Activated naive CD4-positive, alpha-beta T cell treated with anti-CD3 and anti-CD28 coated beads for 36 hours (primary cell): Measurements from ENCODE around the gene P4HB. TPM values are rescaled to one million over a fixed set of nuclear protein-coding genes. Genes with fewer than 3 reads are reported as not detected.

Source experiments
- CTCF ChIA-PET: fragments of 350-600 bp; sonication (Branson Sonifier 250); formaldehyde crosslinking; loops from one replicate; lab custom pipeline; 2021; ENCODE audit warnings: antibody characterized with exemption; lab: Charles Lee
- DNase-seq: peaks from one replicate; pipeline ENCODE4 v3.0.0-alpha.2; 2020
- H3K27ac Mint-ChIP-seq: one replicate; pipeline ENCODE4 v1.8.0; 2021; ENCODE audit warnings: mild to moderate bottlenecking, mixed read lengths
- H3K27me3 Mint-ChIP-seq: one replicate; pipeline ENCODE4 v1.8.0; 2021; ENCODE audit warnings: low read depth, mixed read lengths
- H3K36me3 Mint-ChIP-seq: one replicate; pipeline ENCODE4 v1.8.0; 2021; ENCODE audit warnings: low read depth, mixed read lengths
- H3K4me1 Mint-ChIP-seq: one replicate; pipeline ENCODE4 v1.8.0; 2021; ENCODE audit warnings: low read depth, mixed read lengths
- H3K4me3 Mint-ChIP-seq: one replicate; pipeline ENCODE4 v1.8.0; 2021; ENCODE audit warnings: mild to moderate bottlenecking, moderate library complexity, mixed read lengths
- H3K9me3 Mint-ChIP-seq: one replicate; pipeline ENCODE4 v1.8.0; 2021; ENCODE audit warnings: mixed read lengths
- intact Hi-C: fragments of 100-400 bp; cut with micrococcal nuclease; formaldehyde crosslinking; loops from one replicate; pipeline ENCODE4 v1.15.1; 2023
- total RNA-seq, 2 experiments: library from RNA; stranded (reverse); gene quantifications; one replicate each; pipeline ENCODE4 v1.2.3, GENCODE V29; 2021

Gene P4HB
- total RNA-seq, 2 experiments from 2014 or later = 273 to 276 TPM

DNA sequence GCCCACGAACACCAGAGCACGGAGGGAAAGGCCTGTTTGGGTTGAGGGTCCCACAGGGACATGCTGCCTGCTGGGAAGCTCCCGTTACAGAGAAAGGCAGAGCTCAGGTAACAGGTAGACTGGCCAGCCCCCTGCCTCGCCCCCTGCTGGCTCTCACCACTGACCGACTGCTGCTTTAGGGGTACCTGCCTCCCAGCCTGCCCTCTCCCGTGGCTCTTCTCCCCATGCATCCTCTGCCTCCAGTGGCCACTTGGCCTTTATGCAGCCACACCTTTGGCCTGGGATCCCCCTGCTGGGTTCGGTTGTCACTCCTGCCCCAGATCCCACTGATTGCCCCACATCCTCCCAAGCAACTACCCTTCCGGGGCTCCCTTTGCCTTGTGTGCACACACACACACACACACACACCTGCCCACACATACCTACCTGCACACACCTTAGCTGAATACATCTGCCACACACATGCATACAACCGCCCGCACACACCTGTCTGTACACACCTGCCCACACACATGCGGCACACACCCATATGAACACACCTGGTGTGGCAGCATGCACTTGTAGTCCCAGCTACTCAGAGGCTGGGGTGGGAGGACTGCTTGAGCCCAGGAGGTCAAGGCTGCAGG lies 34.4 kb downstream of the P4HB start:
- Mint-ChIP-seq H3K4me1 (peaks cover 5% of the 10 kb centered on the region), H3K27me3 (no peaks in the 10 kb centered on the region), H3K27ac (no peak overlapping the region), H3K4me3 (no peak overlapping the region), H3K9me3 (no peaks in the 10 kb centered on the region), H3K36me3 (peaks cover 4% of the 10 kb centered on the region)
- no peak for DNase-seq
- intact Hi-C loops = no loop called here
- CTCF ChIA-PET = no interaction called here

DNA sequence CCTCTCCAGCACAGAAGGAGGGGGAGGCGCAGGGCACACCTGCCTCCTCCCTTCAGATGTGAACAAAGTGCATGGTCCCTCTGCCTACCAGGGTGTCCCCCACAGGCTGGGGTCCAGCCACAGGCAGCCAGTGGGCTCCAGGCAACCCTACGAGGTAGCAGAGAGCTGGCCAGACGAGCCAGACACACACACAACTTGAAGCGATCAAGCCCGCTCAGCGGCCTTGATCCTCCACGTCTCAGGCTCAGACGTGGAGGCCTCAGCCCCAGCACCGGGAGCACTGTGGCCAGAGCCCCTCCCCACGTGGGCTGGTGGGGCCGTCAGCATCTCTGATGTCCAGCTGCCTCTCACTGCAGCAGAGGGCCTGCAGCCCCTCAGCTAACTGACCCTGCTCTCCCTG lies 35.7 kb downstream of the P4HB start:
- intact Hi-C loops = no loop called here
- H3K27me3 Mint-ChIP-seq = no peaks in the 10 kb centered on the region
- no peak for DNase-seq
- H3K9me3 Mint-ChIP-seq = no peaks in the 10 kb centered on the region
- H3K4me1 Mint-ChIP-seq = peaks cover 5% of the 10 kb centered on the region
- H3K4me3 Mint-ChIP-seq = no peak overlapping the region
- CTCF ChIA-PET = no interaction called here
- H3K27ac Mint-ChIP-seq = no peak overlapping the region
- H3K36me3 Mint-ChIP-seq = peaks cover 4% of the 10 kb centered on the region

DNA sequence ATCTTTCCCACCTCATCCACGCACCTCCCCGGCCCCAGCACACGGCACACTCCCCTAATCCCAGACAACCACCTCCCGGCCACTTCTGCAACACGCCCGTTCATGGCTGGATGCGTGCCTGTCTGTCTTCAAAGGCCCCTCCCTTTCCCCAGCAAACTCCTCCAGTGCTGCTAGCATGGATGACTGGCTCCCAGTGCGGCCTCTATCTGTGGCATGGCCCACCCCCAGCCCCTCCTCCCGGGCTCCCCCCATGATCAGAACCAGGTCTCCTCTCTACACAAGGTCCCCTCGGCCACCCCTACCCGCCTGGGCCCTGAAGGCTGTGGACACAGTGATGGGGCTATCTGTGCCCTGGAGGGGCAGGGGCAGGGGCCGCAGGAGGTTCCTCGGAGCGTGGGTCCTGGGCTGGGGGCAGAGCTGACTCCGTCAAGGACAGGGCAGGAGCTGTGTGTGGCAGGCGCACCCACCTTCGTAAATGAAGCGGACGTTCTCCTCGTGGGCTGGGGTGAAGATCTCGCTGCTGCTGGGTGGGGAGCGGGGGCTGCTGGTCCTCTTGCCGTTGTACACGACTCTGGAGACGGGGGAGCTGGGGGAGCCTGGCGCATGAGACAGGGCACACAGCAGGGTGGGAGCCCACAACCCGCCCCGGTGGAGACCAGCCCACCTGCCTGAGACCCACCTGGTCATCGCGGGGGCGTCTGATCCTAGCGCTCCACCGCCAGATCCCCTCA lies 36.4 kb downstream of the P4HB start:
- no peaks in the 10 kb centered on the region for H3K27me3 Mint-ChIP-seq
- no peak overlapping the region for H3K4me3 Mint-ChIP-seq
- no peaks in the 10 kb centered on the region for H3K9me3 Mint-ChIP-seq
- intact Hi-C loops = no loop called here
- CTCF ChIA-PET = no interaction called here
- no peak overlapping the region for H3K27ac Mint-ChIP-seq
- peaks cover 4% of the 10 kb centered on the region for H3K36me3 Mint-ChIP-seq
- DNase-seq = no peak
- peaks cover 5% of the 10 kb centered on the region for H3K4me1 Mint-ChIP-seq

DNA sequence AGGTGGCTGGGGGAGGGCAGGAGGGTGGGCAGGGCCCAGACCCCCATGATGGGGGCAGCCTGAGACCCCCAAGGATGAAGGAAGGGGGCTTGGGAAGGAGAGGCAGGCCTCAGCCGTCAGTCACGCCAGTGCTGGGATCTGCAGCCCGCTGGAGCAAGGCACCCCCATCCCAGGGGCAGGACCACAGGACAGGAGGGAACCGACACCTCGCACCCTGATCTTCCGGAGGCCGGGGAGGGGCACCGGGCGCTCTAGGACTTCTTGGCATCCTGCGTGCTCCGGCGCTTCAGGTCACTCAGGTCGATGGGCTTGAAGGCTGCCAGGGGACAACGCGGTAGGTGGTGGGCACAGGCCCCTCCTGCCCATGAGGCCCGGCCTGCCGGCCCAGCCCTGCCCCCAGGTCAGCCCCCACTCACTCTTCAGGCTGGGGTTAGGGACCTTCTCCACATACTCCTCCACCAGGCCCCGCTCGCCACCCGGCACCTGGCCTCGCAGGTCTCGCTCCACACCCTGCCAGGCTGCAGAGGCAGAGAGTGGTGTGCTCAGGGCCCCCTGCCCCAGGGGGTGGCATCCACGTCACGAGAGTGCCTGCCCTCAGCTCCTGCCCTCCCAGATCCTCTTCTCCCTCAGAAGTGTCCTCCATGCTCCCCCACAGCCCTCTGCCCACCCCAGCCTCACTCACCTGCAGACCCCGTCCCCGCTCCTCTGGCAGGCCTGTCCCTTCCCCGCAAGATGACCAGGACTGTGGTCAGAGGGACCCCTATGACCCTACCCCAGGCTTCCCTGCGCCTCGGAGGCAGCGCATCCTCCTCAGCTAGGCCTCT lies 37.1 kb downstream of the P4HB start:
- peaks cover 4% of the 10 kb centered on the region for H3K36me3 Mint-ChIP-seq

DNA sequence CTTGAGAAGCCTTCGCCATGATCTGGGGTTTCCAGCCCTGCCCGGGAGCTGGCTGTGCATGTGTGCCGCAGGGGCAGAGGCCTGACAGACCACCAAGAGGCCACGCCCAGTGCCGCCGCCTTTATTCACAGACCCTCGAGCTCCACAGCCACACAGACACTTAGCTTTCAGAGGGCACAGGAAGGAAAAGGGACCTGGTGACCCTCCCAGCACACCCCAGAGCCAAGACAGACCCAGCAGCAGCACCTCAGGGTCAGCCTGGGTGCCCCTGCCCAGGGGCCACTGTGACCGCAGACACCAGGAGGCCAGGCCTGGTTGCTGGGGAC lies 38.1 kb downstream of the P4HB start:
- Mint-ChIP-seq H3K4me3 (no peak overlapping the region), H3K27me3 (peaks cover 5% of the 10 kb centered on the region), H3K27ac (no peak overlapping the region), H3K36me3 (peaks cover 4% of the 10 kb centered on the region), H3K4me1 (peaks cover 3% of the 10 kb centered on the region), H3K9me3 (no peaks in the 10 kb centered on the region)
- intact Hi-C loops = no loop called here
- CTCF ChIA-PET = interaction anchor here (1.5 kb wide), 1 partner anchor 10 kb away, joined by 3 read pairs; no protein-coding TSS in a partner anchor
- DNase-seq = no peak

More for the DNA sequence above, 37.1 kb downstream of the P4HB start:
- DNase-seq = no peak
- no peak overlapping the region for H3K4me3 Mint-ChIP-seq
- no peaks in the 10 kb centered on the region for H3K9me3 Mint-ChIP-seq
- CTCF ChIA-PET = interaction anchor here (1.5 kb wide), 1 partner anchor 9 kb away, joined by 3 read pairs; no protein-coding TSS in a partner anchor
- intact Hi-C loops = no loop called here
- peaks cover 3% of the 10 kb centered on the region for H3K4me1 Mint-ChIP-seq
- H3K27me3 Mint-ChIP-seq = peaks cover 2% of the 10 kb centered on the region
- no peak overlapping the region for H3K27ac Mint-ChIP-seq

DNA sequence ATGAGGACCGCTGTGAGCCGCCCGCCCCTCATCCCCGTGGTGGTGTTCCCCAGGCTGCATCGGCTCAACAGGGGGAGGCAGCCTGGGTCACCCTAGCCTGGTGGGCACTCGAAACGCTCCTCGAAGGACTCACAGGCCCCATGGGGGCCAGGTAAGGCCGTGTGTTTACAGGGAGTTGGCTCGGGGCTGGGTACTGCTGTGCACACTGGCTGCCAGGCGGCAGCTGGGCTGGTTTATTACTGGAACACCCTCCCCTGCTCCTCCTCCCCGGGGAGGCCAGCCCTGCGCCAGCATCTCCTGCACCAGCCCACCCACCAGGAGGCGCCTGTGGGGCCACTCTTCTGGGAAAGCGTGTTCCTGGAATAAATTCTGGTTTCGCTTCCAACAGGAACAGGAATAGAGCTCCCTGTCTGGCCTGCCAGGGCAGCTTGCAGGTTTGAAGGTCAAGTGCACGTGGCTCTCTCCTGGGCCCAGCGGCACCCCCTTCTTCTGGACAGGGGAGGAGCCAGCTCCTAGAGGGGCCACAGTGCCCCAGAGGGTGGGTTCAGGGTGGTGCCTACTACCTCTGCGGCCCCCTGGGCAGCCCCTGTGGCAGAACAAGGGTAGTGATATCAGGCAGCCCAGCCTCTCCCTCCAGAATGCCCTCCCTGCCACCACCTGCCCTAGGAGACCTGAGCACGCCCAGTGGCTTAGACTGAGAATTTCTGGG lies 38.6 kb downstream of the P4HB start:
- Mint-ChIP-seq H3K27ac (no peak overlapping the region), H3K4me3 (no peak overlapping the region), H3K36me3 (peaks cover 4% of the 10 kb centered on the region), H3K4me1 (peaks cover 3% of the 10 kb centered on the region), H3K27me3 (peaks cover 5% of the 10 kb centered on the region), H3K9me3 (no peaks in the 10 kb centered on the region)
- intact Hi-C loops = no loop called here
- no peak for DNase-seq
- CTCF ChIA-PET = interaction anchor here (1.5 kb wide), 1 partner anchor 11 kb away, joined by 3 read pairs; no protein-coding TSS in a partner anchor

DNA sequence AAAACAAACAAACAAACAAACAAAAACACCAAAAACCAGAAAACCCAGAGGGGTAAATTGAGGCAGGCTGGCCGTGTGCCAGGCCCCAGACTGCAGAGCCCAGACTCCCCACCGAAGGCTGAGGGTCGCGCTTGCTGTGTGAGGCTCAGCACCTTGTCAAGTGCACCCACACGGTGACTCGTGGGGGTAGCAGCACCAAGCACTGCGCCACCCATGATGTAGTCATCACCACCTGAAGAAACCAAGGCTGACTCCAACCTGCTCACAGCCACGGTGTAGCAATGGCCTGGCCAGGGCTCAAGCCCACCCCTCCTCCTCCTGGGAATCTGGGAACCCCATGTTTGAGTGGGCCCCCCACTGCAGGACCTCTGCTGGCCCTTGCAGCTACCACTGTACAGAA lies 39.2 kb downstream of the P4HB start:
- Mint-ChIP-seq H3K27me3 (peaks cover 5% of the 10 kb centered on the region), H3K4me1 (peaks cover 3% of the 10 kb centered on the region), H3K9me3 (no peaks in the 10 kb centered on the region), H3K4me3 (no peak overlapping the region), H3K36me3 (peaks cover 4% of the 10 kb centered on the region), H3K27ac (no peak overlapping the region)
- CTCF ChIA-PET = interaction anchor here (1.5 kb wide), 1 partner anchor 11 kb away, joined by 3 read pairs; no protein-coding TSS in a partner anchor
- DNase-seq = no peak
- intact Hi-C loops = no loop called here

DNA sequence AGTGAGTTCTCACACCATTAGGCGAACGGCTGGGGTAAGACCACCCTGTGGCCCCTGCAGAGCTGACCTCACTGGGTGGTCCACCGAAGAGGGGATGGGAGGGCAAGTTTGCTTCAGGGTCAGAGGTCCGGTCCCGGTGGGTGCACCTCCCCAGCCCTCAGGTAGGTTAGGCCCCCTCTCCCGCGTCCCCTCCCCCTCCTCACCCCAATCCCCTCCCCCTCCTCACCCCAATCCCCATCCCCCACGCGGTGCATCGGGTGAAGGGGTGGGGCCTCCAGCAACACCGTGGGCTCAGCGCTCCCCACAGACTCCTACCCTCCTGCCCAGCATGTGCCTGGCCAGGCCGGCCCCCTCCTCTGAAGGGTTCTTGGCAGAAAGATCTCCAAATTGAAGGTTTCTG lies 40.6 kb downstream of the P4HB start:
- Mint-ChIP-seq H3K27ac (no peak overlapping the region), H3K27me3 (peaks cover 5% of the 10 kb centered on the region), H3K4me1 (no peaks in the 10 kb centered on the region), H3K4me3 (no peak overlapping the region), H3K9me3 (no peaks in the 10 kb centered on the region), H3K36me3 (peaks cover 4% of the 10 kb centered on the region)
- intact Hi-C loops = no loop called here
- no peak for DNase-seq
- CTCF ChIA-PET = no interaction called here

DNA sequence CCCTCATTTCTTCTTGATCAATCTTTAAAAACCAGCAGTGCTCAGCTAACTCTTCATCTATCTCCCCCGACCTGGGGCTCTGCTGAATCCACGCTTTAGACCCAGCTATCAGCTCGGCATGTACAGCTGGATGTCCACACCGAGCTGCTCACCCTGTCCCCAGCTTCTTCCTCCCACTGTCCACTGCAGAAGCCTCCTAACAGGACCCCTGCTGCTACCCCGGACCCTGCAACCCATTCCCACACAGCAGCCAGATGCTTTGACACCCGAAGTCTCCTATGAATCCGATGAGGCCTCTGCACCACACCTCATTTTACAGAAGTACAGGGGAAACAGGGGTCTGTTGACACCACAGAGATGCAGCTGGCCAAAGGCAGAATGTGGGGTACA lies 42.6 kb downstream of the P4HB start:
- H3K27ac Mint-ChIP-seq = no peak overlapping the region
- H3K27me3 Mint-ChIP-seq = peaks cover 5% of the 10 kb centered on the region
- peaks cover 4% of the 10 kb centered on the region for H3K36me3 Mint-ChIP-seq
- CTCF ChIA-PET = no interaction called here
- intact Hi-C loops = no loop called here
- H3K9me3 Mint-ChIP-seq = no peaks in the 10 kb centered on the region
- no peak for DNase-seq
- no peaks in the 10 kb centered on the region for H3K4me1 Mint-ChIP-seq
- no peak overlapping the region for H3K4me3 Mint-ChIP-seq

DNA sequence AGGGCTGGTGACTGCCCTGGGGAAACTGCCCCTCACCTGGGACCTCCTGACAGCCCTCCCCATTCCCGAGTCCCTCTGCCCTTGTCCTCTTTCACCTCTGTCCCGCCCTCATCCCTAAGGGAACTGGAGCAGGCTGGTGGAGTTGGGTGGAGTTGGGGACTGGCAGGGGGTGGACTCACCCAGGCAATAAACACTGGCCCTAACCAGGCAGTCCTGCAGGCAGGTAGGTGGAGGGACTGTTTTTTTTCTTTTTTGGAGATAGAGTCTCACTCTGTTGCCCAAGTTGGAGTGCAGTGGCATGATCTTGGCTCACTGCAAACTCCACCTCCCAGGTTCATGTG lies 44.7 kb downstream of the P4HB start:
- Mint-ChIP-seq H3K27me3 (peaks cover 5% of the 10 kb centered on the region), H3K27ac (no peak overlapping the region), H3K9me3 (no peaks in the 10 kb centered on the region), H3K36me3 (no peaks in the 10 kb centered on the region), H3K4me3 (no peak overlapping the region), H3K4me1 (no peaks in the 10 kb centered on the region)
- intact Hi-C loops = no loop called here
- no peak for DNase-seq
- CTCF ChIA-PET = no interaction called here

DNA sequence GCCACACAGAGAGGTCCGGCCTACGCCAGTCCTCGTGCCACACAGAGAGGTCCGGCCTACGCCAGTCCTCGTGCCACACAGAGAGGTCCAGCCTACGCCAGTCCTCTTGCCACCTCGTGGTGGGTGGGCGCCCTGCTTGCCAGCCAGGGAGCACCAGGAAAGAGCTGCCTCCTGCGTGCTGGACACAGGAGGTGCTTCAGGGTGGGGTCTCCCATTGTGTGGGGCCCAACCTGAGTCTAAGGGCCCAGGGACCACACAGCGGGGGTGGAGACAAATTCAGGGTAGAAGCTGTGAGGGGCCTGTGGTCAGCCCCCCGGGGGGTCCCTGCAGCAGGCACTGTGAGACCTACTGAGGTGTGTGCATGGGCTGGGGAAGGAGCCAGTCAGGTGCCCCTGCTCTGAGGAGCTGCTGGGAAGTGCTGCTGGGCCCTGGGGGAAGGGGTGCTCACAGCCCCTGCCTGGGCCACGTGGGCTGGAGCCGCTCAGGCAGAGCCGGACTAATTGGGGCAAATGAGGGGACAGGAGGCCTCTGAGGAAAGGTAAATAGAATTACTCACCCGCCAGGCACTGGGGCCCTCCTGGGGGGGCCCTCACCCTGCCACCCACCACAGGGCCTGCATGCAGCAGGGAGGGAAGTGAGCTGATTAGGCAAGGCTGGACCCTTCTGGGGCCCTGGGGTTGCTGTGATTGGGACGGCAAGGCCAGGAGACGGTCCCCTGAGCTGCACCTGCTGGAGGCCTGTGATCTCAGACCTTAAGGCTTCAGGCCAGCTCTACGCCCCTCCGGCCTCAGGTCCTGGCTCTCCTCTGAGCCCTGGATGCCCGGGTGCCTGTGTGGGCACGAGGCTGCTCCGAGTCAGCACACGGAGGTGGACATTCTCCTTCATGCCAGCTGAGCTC lies 45.3 kb downstream of the P4HB start:
- peaks cover 10% of the 10 kb centered on the region for H3K27me3 Mint-ChIP-seq
- CTCF ChIA-PET = no interaction called here
- no peaks in the 10 kb centered on the region for H3K4me1 Mint-ChIP-seq
- DNase-seq = no peak
- no peaks in the 10 kb centered on the region for H3K9me3 Mint-ChIP-seq
- H3K4me3 Mint-ChIP-seq = no peak overlapping the region
- intact Hi-C loops = no loop called here
- no peak overlapping the region for H3K27ac Mint-ChIP-seq
- no peaks in the 10 kb centered on the region for H3K36me3 Mint-ChIP-seq
